Neural progenitor cell (in vitro differentiated cells): ENCODE measurements around the gene ITGAL.

Source experiments
- CTCF ChIP-seq: fragments of 200-600 bp; sonication (generic); IDR thresholded peaks from 2 replicates; pipeline ENCODE4 v1.5.1; 2017; ENCODE audit warnings: antibody characterized with exemption, mild to moderate bottlenecking
- EZH2 ChIP-seq: fragments of 200-600 bp; sonication (generic); IDR thresholded peaks from 2 replicates; pipeline ENCODE4 v1.6.1; 2017; ENCODE audit warnings: antibody characterized with exemption, mild to moderate bottlenecking, moderate library complexity

GRCh38 chr16:30532285-30533145, 60.0 kb downstream of the ITGAL start:
- no peak for TF ChIP-seq CTCF
- TF ChIP-seq EZH2 = no peak
